ENCODE results near the gene ST6GALNAC2.
A peak's percentile ranks its signal among the peaks of the same experiment; 100 is the strongest.
"Not testable (repeated sequence)": the region's sequence is repeated elsewhere in the genome, so short reads cannot be mapped to it uniquely, and the experiment has no call there.

Gene ST6GALNAC2

GRCh38 chr17:76570457-76570856 lies 15.2 kb downstream of the ST6GALNAC2 start:
- no peak for DNase-seq

- no peak for DNase-seq
These were observed 15.9 kb downstream of the ST6GALNAC2 start for GRCh38 chr17:76569607-76570279.

GRCh38 chr17:76568811-76569221 lies 16.8 kb downstream of the ST6GALNAC2 start:
- no peak for DNase-seq

- DNase-seq: peak; percentile 32 to 39
These were observed 17.8 kb downstream of the ST6GALNAC2 start for GRCh38 chr17:76567634-76568432.

- peak; percentile 44 to 50 for DNase-seq
These were observed 18.6 kb downstream of the ST6GALNAC2 start for GRCh38 chr17:76566988-76567431.

GRCh38 chr17:76566613-76566943 lies 19.1 kb downstream of the ST6GALNAC2 start:
- DNase-seq: no peak

GRCh38 chr17:76565728-76566612 lies 19.7 kb downstream of the ST6GALNAC2 start:
- peak in 1 of 2 experiments; percentile 32 for DNase-seq

- peak in 1 of 2 experiments; percentile 49 for DNase-seq
These were observed 20.5 kb downstream of the ST6GALNAC2 start for GRCh38 chr17:76564991-76565727.

- DNase-seq: not testable (repeated sequence)
These were observed 22.3 kb downstream of the ST6GALNAC2 start for GRCh38 chr17:76563359-76563758.

GRCh38 chr17:76562734-76563148 lies 22.9 kb downstream of the ST6GALNAC2 start:
- peak; percentile 44 to 48 for DNase-seq

GRCh38 chr17:76561799-76562268 lies 23.8 kb downstream of the ST6GALNAC2 start:
- DNase-seq: no peak

GRCh38 chr17:76561332-76561731 lies 24.3 kb downstream of the ST6GALNAC2 start:
- DNase-seq: no peak

- DNase-seq: no peak
These were observed 24.8 kb downstream of the ST6GALNAC2 start for GRCh38 chr17:76560877-76561221.

- DNase-seq: no peak
These were observed 25.4 kb downstream of the ST6GALNAC2 start for GRCh38 chr17:76560036-76560876.

- not testable (repeated sequence) for DNase-seq
These were observed 26.2 kb downstream of the ST6GALNAC2 start for GRCh38 chr17:76559460-76559859.

- DNase-seq: peak; percentile 45 to 47
These were observed 27.2 kb downstream of the ST6GALNAC2 start for GRCh38 chr17:76558198-76559095.

GRCh38 chr17:76557368-76558197 lies 28.1 kb downstream of the ST6GALNAC2 start:
- DNase-seq: peak; percentile 95 to 96

- DNase-seq: no peak
These were observed 28.8 kb downstream of the ST6GALNAC2 start for GRCh38 chr17:76556765-76557367.

GRCh38 chr17:76554131-76554530 lies 31.5 kb downstream of the ST6GALNAC2 start:
- no peak for DNase-seq
